Measurements from ENCODE around the gene GTF2F1. TPM values are rescaled to one million over a fixed set of nuclear protein-coding genes. Genes with fewer than 3 reads are reported as not detected.
A peak's percentile ranks its signal among the peaks of the same experiment; 100 is the strongest.

Gene GTF2F1
- total RNA-seq, 6 experiments from 2014 or later: 12.8 to 22.7 (median 19.8) TPM

- no peaks in the 10 kb centered on the region for H3K9me3 ChIP-seq
- no peaks in the 10 kb centered on the region for H3K27me3 ChIP-seq
- H3K27ac ChIP-seq: no peak overlapping the region
- peaks cover 0 to 7% (median 3%) of the 10 kb centered on the region in 4 donors for H3K4me1 ChIP-seq
- peaks cover 0 to 2% (median under 1%) of the 10 kb centered on the region in 4 donors for H3K36me3 ChIP-seq
- H3K4me3 ChIP-seq: no peak overlapping the region
- DNase-seq (no peak), ATAC-seq (no peak)
- TF ChIP-seq POLR2A (IDR thresholded peaks at IDR 0.05) (no peak), CTCF (IDR thresholded peaks at IDR 0.05) (no peak)
- intact Hi-C loops (cut with DNase I): no loop called here
- WGBS (ENCODE audit: insufficient coverage, low coverage, low lambda C conversion rate, missing lambda C conversion rate): 90% methylated on average over 3 of the region's 3 CpGs
Observed at GRCh38 chr19:6394831-6395230, 1.9 kb upstream of the GTF2F1 start.

GRCh38 chr19:6393983-6394412 is 1.0 kb upstream of the GTF2F1 start:
- Histone ChIP-seq H3K36me3 (peaks cover 0 to 10% (median 4%) of the 10 kb centered on the region in 4 donors), H3K27me3 (no peaks in the 10 kb centered on the region), H3K4me3 (peak overlapping the region; percentile 80 to 89 (median 81)), H3K9me3 (no peaks in the 10 kb centered on the region), H3K4me1 (peaks cover 0 to 7% (median 3%) of the 10 kb centered on the region in 4 donors), H3K27ac (peak overlapping the region; percentile 72 to 88 (median 85))
- WGBS (ENCODE audit: insufficient coverage, low coverage, low lambda C conversion rate, missing lambda C conversion rate): 28% methylated on average over 13 of the region's 14 CpGs
- TF ChIP-seq POLR2A (IDR thresholded peaks at IDR 0.05) (no peak), CTCF (IDR thresholded peaks at IDR 0.05) (no peak)
- intact Hi-C loops (cut with DNase I): no loop called here
- DNase-seq: no peak
- ATAC-seq: no peak

DNA sequence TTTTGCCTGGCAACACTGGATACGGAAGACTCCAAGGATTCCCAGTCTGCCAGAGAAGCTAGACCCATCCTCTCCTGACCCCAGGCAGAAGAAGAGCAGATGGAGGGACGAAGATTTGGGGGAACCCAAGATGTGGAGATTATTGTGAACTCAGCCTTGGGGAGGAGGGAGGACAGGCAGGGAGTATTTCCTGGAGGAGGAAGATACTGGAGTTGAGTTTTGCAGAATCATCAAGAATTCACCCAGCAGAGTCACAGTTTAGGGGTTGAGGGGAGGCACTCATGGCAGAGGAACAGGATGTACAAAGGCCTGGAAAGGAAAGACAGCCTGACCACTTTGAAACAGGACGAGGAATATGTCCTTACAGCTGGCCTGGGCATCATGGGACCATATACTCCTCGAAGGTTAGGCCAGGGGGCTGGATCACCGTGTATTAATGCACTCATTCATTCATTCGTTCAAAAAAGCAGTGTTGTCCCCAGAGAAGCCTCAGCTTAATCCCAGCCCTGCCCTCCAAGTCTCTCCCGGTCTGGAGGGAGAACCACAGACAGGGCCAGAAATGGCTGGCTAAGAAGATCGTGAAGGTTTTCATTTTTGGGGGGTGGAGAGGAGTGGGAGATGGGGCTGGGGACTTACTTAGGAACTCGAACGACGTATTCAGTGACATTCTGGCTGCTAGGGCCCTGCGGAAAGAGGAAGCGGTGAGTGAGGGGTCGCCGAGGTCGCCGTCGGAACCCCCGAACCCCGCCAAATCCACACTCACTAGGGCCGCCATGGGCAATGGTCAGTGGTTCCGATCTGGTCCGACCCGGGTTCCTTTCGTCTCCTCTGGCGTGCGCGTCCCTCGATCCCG is 517 bp downstream of the GTF2F1 start:
- intact Hi-C loops (cut with DNase I): no loop called here
- 15% methylated on average over 13 of the region's 30 CpGs for WGBS (ENCODE audit: insufficient coverage, low coverage, low lambda C conversion rate, missing lambda C conversion rate)
- ATAC-seq (no peak), DNase-seq (no peak)
- Histone ChIP-seq H3K27me3 (no peaks in the 10 kb centered on the region), H3K9me3 (no peaks in the 10 kb centered on the region), H3K36me3 (peaks cover 0 to 21% (median 10%) of the 10 kb centered on the region in 4 donors), H3K27ac (peak overlapping the region; percentile 72 to 88 (median 85)), H3K4me3 (peak overlapping the region; percentile 80 to 89 (median 81)), H3K4me1 (peaks cover 0 to 7% (median 3%) of the 10 kb centered on the region in 4 donors)
- no peak for TF ChIP-seq CTCF (IDR thresholded peaks at IDR 0.05)
- TF ChIP-seq POLR2A (IDR thresholded peaks at IDR 0.05): no peak

- no peak for TF ChIP-seq POLR2A (IDR thresholded peaks at IDR 0.05)
- no peak for TF ChIP-seq CTCF (IDR thresholded peaks at IDR 0.05)
- no peak overlapping the region for H3K27ac ChIP-seq
- ATAC-seq (no peak), DNase-seq (no peak)
- peaks cover 0 to 57% (median 23%) of the 10 kb centered on the region in 4 donors for H3K36me3 ChIP-seq
- H3K4me3 ChIP-seq: no peak overlapping the region
- peaks cover 0 to 5% (median 2%) of the 10 kb centered on the region in 4 donors for H3K4me1 ChIP-seq
- intact Hi-C loops (cut with DNase I): no loop called here
- WGBS (ENCODE audit: insufficient coverage, low coverage, low lambda C conversion rate, missing lambda C conversion rate): 95% methylated on average over 11 of the region's 19 CpGs
- no peaks in the 10 kb centered on the region for H3K27me3 ChIP-seq
- no peaks in the 10 kb centered on the region for H3K9me3 ChIP-seq
Observed at GRCh38 chr19:6387372-6387771, 5.6 kb downstream of the GTF2F1 start.

Measured in right lobe of liver (tissue), 6 donors.